ENCODE data around the gene B3GALT5.

Gene B3GALT5

GRCh38 chr21:39707316-39707715, 94.6 kb downstream of the B3GALT5 start:
- DNase-seq = no peak

DNA sequence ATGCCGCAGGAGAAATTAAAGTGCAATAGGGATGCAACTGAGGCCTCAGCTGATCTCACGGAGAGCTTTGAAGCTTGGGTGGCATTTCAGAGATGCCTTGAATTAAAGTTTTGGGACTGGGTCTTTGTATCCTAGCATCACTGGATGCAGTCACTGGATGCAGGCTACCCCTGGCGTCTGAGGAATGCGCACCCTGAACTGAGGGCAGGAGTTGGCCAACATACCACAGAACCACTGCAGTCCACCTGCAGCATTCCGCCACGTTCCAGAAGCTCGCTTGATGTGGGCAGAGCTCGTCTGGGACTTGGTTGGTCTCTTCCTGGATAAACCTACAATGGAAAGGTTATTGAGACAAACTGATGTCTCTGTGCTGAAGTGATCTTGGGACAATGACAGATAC, 98.1 kb downstream of the B3GALT5 start:
- DNase-seq = no peak

GRCh38 chr21:39712273-39712672, 99.5 kb downstream of the B3GALT5 start:
- no peak for DNase-seq

GRCh38 chr21:39712976-39713375, 100.2 kb downstream of the B3GALT5 start:
- DNase-seq = no peak

DNA sequence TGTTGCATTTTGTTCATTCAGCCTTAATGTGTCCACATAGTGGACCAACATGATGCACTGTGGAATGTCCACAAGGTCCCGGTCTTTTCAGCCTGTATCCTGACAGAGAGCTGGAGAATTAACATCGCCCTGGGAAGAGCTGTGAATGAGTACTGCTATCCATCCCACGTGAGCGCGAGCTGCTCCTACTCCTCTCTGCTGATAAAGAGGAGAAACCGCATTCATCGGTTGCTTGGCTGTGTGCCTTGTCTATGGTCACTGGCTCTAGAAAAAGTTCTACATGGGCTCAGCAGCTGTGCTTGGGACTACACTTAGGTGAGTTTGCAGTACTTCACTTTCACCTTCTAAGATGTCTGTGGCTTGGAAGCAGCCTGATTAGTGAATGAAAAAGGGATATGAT, 101.2 kb downstream of the B3GALT5 start:
- DNase-seq = no peak

- DNase-seq = no peak
These were observed 101.6 kb downstream of the B3GALT5 start for GRCh38 chr21:39714331-39714730.

DNA sequence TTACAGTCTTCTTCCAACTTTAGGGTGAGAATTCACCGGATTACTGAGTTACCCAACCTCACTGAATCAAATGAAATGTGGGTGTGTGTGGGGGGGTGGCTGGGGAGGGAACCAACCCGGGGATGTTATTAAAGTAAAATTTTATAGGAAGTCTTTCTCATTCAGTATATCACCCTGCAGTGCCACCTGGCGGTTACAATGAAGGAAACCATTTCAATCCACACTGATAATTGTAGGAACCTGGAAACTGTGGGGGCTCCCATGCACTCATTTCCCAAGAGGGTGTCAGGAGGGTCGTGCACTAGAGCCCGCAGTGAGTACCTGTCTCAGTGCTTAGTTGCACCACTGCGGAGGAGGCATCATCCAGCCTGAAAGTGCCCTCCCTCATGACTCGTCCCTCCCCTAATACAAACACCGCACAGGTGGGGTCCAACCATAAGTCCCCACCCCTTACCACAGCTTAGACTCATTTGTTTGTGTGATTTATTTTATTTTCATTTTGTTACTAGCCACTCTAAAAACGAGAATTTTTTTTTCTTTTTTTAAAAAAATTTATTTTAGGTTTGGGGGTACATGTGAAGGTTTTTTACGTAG, 103.2 kb downstream of the B3GALT5 start:
- DNase-seq = peak; percentile 31 to 50

- no peak for DNase-seq
These were observed 107.5 kb downstream of the B3GALT5 start for GRCh38 chr21:39720126-39720778.

- DNase-seq = no peak
These were observed 109.1 kb downstream of the B3GALT5 start for GRCh38 chr21:39721885-39722284.

Data from activated CD4-positive, alpha-beta T cell treated with anti-CD3 and anti-CD28 coated beads, Interleukin-2, amount 50 U/mL, for 48 hours (primary cell).